IMR-90 (cell line): Measurements from ENCODE around the gene PTGS2. TPM values are rescaled to one million over a fixed set of nuclear protein-coding genes. Genes with fewer than 3 reads are reported as not detected.

Experiments used
- ATAC-seq: fragments of 200-7000 bp; cut with Tn5 transposase; 2 replicates; pipeline ENCODE4 v1.9.1; 2020; ENCODE audit warnings: low read depth, mild to moderate bottlenecking, moderate library complexity
- Bru-seq: library from RNA; stranded (reverse); fragments of 400-500 nt; gene quantifications from one replicate; lab custom pipeline; 2021; lab: Mats Ljungman, UMichigan
- BruChase-seq, 2 experiments: library from RNA; stranded (reverse); fragments of 400-500 nt; gene quantifications; one replicate each; lab custom pipeline; 2021; lab: Mats Ljungman, UMichigan
- BruUV-seq: library from RNA; stranded (reverse); fragments of 400-500 nt; replicated peaks from 2 replicates; lab custom pipeline; 2021; lab: Mats Ljungman, UMichigan
- CTCF ChIA-PET: fragments of 300-600 bp; formaldehyde crosslinking; extraction: SDS; loops from one replicate; lab custom pipeline; 2021; ENCODE audit warnings: antibody characterized with exemption; lab: Yijun Ruan, JAX
- POLR2A ChIA-PET: fragments of 300-600 bp; sonication (Branson Sonifier 250); formaldehyde crosslinking; loops from one replicate; lab custom pipeline; 2022; ENCODE audit warnings: antibody characterized with exemption; ENCODE audit not compliant: unreplicated experiment; lab: Charles Lee
- DNase-seq: peaks from one replicate; pipeline ENCODE4 v3.0.0; 2013
- H2AFZ ChIP-seq: replicated peaks from 2 replicates; pipeline ENCODE3; 2013; ENCODE audit warnings: low read length, mild to moderate bottlenecking; ENCODE audit not compliant: poor library complexity
- H2AK5ac ChIP-seq: 2 replicates; pipeline ENCODE4 v1.6.1; 2013; ENCODE audit warnings: low read depth, low read length, inconsistent platforms
- H2AK9ac ChIP-seq: replicated peaks from 2 replicates; pipeline ENCODE3; 2013; ENCODE audit warnings: mild to moderate bottlenecking, low read depth, low read length, moderate library complexity; ENCODE audit not compliant: poor library complexity
- H2BK120ac ChIP-seq: 2 replicates; pipeline ENCODE4 v1.6.1; 2013; ENCODE audit warnings: low read depth, low read length, inconsistent platforms
- H2BK15ac ChIP-seq: 3 replicates; pipeline ENCODE4 v1.6.1; 2013; ENCODE audit warnings: low read depth, low read length, inconsistent platforms
- H2BK20ac ChIP-seq: 2 replicates; pipeline ENCODE4 v1.6.1; 2013; ENCODE audit warnings: low read depth, mild to moderate bottlenecking, inconsistent platforms, low read length, moderate library complexity
- H2BK5ac ChIP-seq: 2 replicates; pipeline ENCODE4 v1.6.1; 2013; ENCODE audit warnings: mild to moderate bottlenecking, low read depth, low read length, inconsistent platforms; ENCODE audit not compliant: poor library complexity, severe bottlenecking
- H3K14ac ChIP-seq: replicated peaks from 2 replicates; pipeline ENCODE4 v1.6.1; 2013; ENCODE audit warnings: low read depth, low read length, inconsistent platforms
- H3K18ac ChIP-seq: 2 replicates; pipeline ENCODE4 v1.6.1; 2013; ENCODE audit warnings: low read depth, low read length, control low read depth
- H3K23ac ChIP-seq: 2 replicates; pipeline ENCODE4 v1.6.1; 2013; ENCODE audit warnings: low read depth, low read length, inconsistent platforms
- H3K27ac ChIP-seq: 2 replicates; pipeline ENCODE4 v1.5.1; 2013; ENCODE audit warnings: mild to moderate bottlenecking, control low read depth, low read length; ENCODE audit not compliant: insufficient read depth
- H3K27me3 ChIP-seq: 2 replicates; pipeline ENCODE4 v1.6.1; 2013; ENCODE audit warnings: low read length; ENCODE audit not compliant: control insufficient read depth, insufficient read depth
- H3K36me3 ChIP-seq: 2 replicates; pipeline ENCODE4 v1.6.1; 2013; ENCODE audit warnings: low read length, mixed read lengths; ENCODE audit not compliant: control insufficient read depth, insufficient read depth
- H3K4ac ChIP-seq: 2 replicates; pipeline ENCODE4 v1.6.1; 2013; ENCODE audit warnings: low read depth, low read length, inconsistent platforms
- H3K4me1 ChIP-seq: 2 replicates; pipeline ENCODE4 v1.6.1; 2013; ENCODE audit warnings: low read length, mixed read lengths; ENCODE audit not compliant: control insufficient read depth, insufficient read depth
- H3K4me2 ChIP-seq: 2 replicates; pipeline ENCODE4 v1.6.1; 2013; ENCODE audit warnings: low read depth, mild to moderate bottlenecking, control low read depth, low read length, moderate library complexity
- H3K4me3 ChIP-seq: 2 replicates; pipeline ENCODE4 v1.5.1; 2013; ENCODE audit warnings: low read depth, mild to moderate bottlenecking, control low read depth, low read length, moderate library complexity; ENCODE audit not compliant: insufficient read depth
- H3K56ac ChIP-seq: 2 replicates; pipeline ENCODE4 v1.6.1; 2013; ENCODE audit warnings: low read length, inconsistent platforms; ENCODE audit not compliant: insufficient read depth; ENCODE audit errors: extremely low read depth
- H3K79me1 ChIP-seq, 2 experiments: 2 replicates each; pipeline ENCODE4 v1.6.1; 2013; ENCODE audit warnings: low read length in 2 of 2, inconsistent platforms in 1 of 2, low read depth in 1 of 2
- H3K9ac ChIP-seq: 2 replicates; pipeline ENCODE4 v1.6.1; 2013; ENCODE audit warnings: low read depth, low read length, control low read depth
- H3K9me1 ChIP-seq: 2 replicates; pipeline ENCODE4 v1.6.1; 2013; ENCODE audit warnings: low read length, inconsistent platforms; ENCODE audit not compliant: insufficient read depth
- H3K9me3 ChIP-seq: 2 replicates; pipeline ENCODE4 v1.6.1; 2013; ENCODE audit warnings: low read length; ENCODE audit not compliant: control insufficient read depth, insufficient read depth
- H4K20me1 ChIP-seq: 2 replicates; pipeline ENCODE4 v1.6.1; 2013; ENCODE audit warnings: low read length, inconsistent platforms; ENCODE audit not compliant: insufficient read depth
- H4K5ac ChIP-seq: 2 replicates; pipeline ENCODE4 v1.6.1; 2013; ENCODE audit warnings: mild to moderate bottlenecking, low read depth, low read length, control low read depth
- H4K8ac ChIP-seq, 2 experiments: 2 replicates each; pipeline ENCODE4 v1.6.1; 2013; ENCODE audit warnings: low read depth in 2 of 2, low read length in 2 of 2, control low read depth in 1 of 2, inconsistent platforms in 1 of 2
- H4K91ac ChIP-seq: 2 replicates; pipeline ENCODE4 v1.6.1; 2013; ENCODE audit warnings: low read depth, low read length, inconsistent platforms; ENCODE audit not compliant: insufficient read depth
- BHLHE40 ChIP-seq: fragments of 150-350 bp; IDR thresholded peaks from 2 replicates; pipeline ENCODE4 v1.6.1; 2016; ENCODE audit warnings: mild to moderate bottlenecking, low read depth, low read length
- CHD1 ChIP-seq: IDR thresholded peaks from 2 replicates; pipeline ENCODE4 v1.6.1; 2012; ENCODE audit warnings: low read depth, low read length, improper control_type of control experiment
- ELK1 ChIP-seq: fragments of 150-350 bp; IDR thresholded peaks from 2 replicates; pipeline ENCODE4 v1.6.1; 2016; ENCODE audit warnings: low read depth, mild to moderate bottlenecking, low read length, moderate library complexity, borderline replicate concordance
- FOS ChIP-seq: fragments of 150-350 bp; IDR thresholded peaks from 2 replicates; pipeline ENCODE4 v1.6.1; 2016; ENCODE audit warnings: low read depth, low read length
- MAFK ChIP-seq: IDR thresholded peaks from 2 replicates; pipeline ENCODE4 v1.6.1; 2012; ENCODE audit warnings: low read depth, low read length, improper control_type of control experiment
- MAZ ChIP-seq: IDR thresholded peaks from 2 replicates; pipeline ENCODE4 v1.6.1; 2012; ENCODE audit warnings: low read depth, mild to moderate bottlenecking, low read length, improper control_type of control experiment, moderate library complexity, borderline replicate concordance
- MXI1 ChIP-seq: IDR thresholded peaks from 2 replicates; pipeline ENCODE4 v1.6.1; 2012; ENCODE audit warnings: low read depth, mild to moderate bottlenecking, low read length, moderate library complexity, borderline replicate concordance
- NFE2L2 ChIP-seq: fragments of 150-350 bp; IDR thresholded peaks from 2 replicates; pipeline ENCODE4 v1.6.1; 2016; ENCODE audit warnings: low read depth, mild to moderate bottlenecking, low read length
- POLR2A ChIP-seq: IDR thresholded peaks from 2 replicates; pipeline ENCODE4 v1.6.1; 2012; ENCODE audit warnings: mild to moderate bottlenecking, low read depth, low read length
- RCOR1 ChIP-seq: IDR thresholded peaks from 2 replicates; pipeline ENCODE4 v1.6.1; 2012; ENCODE audit warnings: mild to moderate bottlenecking, low read length, improper control_type of control experiment; ENCODE audit not compliant: insufficient replicate concordance
- RFX5 ChIP-seq: IDR thresholded peaks from 2 replicates; pipeline ENCODE4 v1.8.0; 2012; ENCODE audit warnings: low read depth, mild to moderate bottlenecking, low read length, moderate library complexity
- SMC3 ChIP-seq: fragments of 150-350 bp; IDR thresholded peaks from 2 replicates; pipeline ENCODE4 v1.6.1; 2016; ENCODE audit warnings: low read depth, mild to moderate bottlenecking, antibody characterized with exemption, low read length, moderate library complexity
- USF2 ChIP-seq: fragments of 150-350 bp; IDR thresholded peaks from 2 replicates; pipeline ENCODE4 v1.6.1; 2017; ENCODE audit warnings: mild to moderate bottlenecking, antibody characterized with exemption, low read length, low read depth
- WGBS, 2 experiments: methylation state at CpG; one replicate each; pipeline versions ENCODE4 v1.1.5 to v1.1.7; 2013; ENCODE audit warnings: missing lambda C conversion rate in 2 of 2; ENCODE audit not compliant: insufficient read length in 1 of 2; ENCODE audit errors: extremely low coverage in 2 of 2; 5-methylcytosine and 5-hydroxymethylcytosine counted together
- dilution Hi-C: fragments of 300-500 bp; cut with HindIII; formaldehyde crosslinking; loops from one replicate; pipeline ENCODE4 v1.14.3; 2018; ENCODE audit warnings: low sequenced_read_pairs; ENCODE audit not compliant: unreplicated experiment
- in situ Hi-C: fragments of 300-500 bp; cut with MboI; formaldehyde crosslinking; loops from 3 replicates; pipeline ENCODE4 v1.14.3; 2019; ENCODE audit warnings: low sequenced_read_pairs, inconsistent platforms, mixed read lengths
- intact Hi-C: fragments of 100-400 bp; cut with micrococcal nuclease; formaldehyde crosslinking; loops from 2 replicates; pipeline ENCODE4 v1.10.0; 2022
- long read RNA-seq: library from polyadenylated mRNA; unstranded; transcript quantifications from one replicate; pipeline ENCODE4 v2.0.0, GENCODE V29; 2021; ENCODE audit not compliant: unreplicated experiment
- polyA plus RNA-seq, 3 experiments: library from polyadenylated mRNA; depleted of rRNA; stranded (reverse); fragments of >200 nt; gene quantifications; 2 replicates each; pipeline ENCODE4 v1.2.3, GENCODE V29; 2012; ENCODE audit warnings: low replicate concordance in 1 of 3
- total RNA-seq: library from RNA; depleted of rRNA; stranded (reverse); fragments of >200 nt; gene quantifications from 2 replicates; pipeline ENCODE4 v1.2.3, GENCODE V29; 2012; rRNA removed

PTGS2 gene
- 4.8 and 6.9 TPM in 2 replicates for total RNA-seq
- 3.4 and 6.3 TPM in 2 replicates for polyA plus RNA-seq (2012; rRNA removed)
- polyA plus RNA-seq (2012; cell fraction: cytosol; rRNA removed), result 3.8 and 13.3 TPM in 2 replicates
- polyA plus RNA-seq (2012; cell fraction: nucleus; rRNA removed; ENCODE audit: low replicate concordance), result 24.8 and 38.9 TPM in 2 replicates
- percentile 51 among the genes with signal in this experiment for Bru-seq, nascent RNA
- BruChase-seq, experiment 1, labeled RNA remaining after a 6-hour chase, result percentile 27 among the genes with signal in this experiment
- percentile 45 among the genes with signal in this experiment for BruChase-seq, experiment 2, labeled RNA remaining after a 2-hour chase
- long read RNA-seq, full-length matches to known transcripts, result 4 of 4 reads
- long read RNA-seq, partial matches to known transcripts, result 0 of 4 reads
- long read RNA-seq, other reads (novel, unspliced or antisense), result 0 of 4 reads

- peak within 1 kb of the TSS; percentile 61 for H3K18ac ChIP-seq
- peak within 1 kb of the TSS; percentile 46 for H3K56ac ChIP-seq
- H2BK120ac ChIP-seq, result peak within 1 kb of the TSS; percentile 67
- peak within 1 kb of the TSS; percentile 82 for H3K23ac ChIP-seq
- no peaks in the 10 kb centered on the region for H3K79me1 ChIP-seq
- TSS peak; percentile 94 for BruUV-seq
- H2BK5ac ChIP-seq, result peak within 1 kb of the TSS; percentile 35
- H2BK15ac ChIP-seq, result peak within 1 kb of the TSS; percentile 41; the same call in 1 of the 3 replicates
- in situ Hi-C loops, result loop anchor here (5.0 to 10.0 kb wide), 2 partner anchors 198 to 304 kb away; no protein-coding TSS in a partner anchor
- peak within 1 kb of the TSS; percentile 50 for H4K5ac ChIP-seq
- ATAC-seq (peak; percentile 96), DNase-seq (peak; percentile 93)
- H3K4ac ChIP-seq, result peak within 1 kb of the TSS; percentile 44
- ChIA-PET POLR2A (no interaction called here), CTCF (interaction anchor here (0.6 to 1.2 kb wide), 6 partner anchors 12 to 201 kb away, joined by 3 to 5 read pairs (median 3); no protein-coding TSS in a partner anchor)
- peak within 1 kb of the TSS; percentile 79 for H3K9ac ChIP-seq
- H2AFZ ChIP-seq, result peak within 1 kb of the TSS; percentile 92
- H4K8ac ChIP-seq, result peak within 1 kb of the TSS; percentile 31 to 73; a peak in 3 of 4 replicates
- H4K20me1 ChIP-seq, result no peaks in the 10 kb centered on the region; the same call in 1 of the 2 replicates
- 0% methylated on average over 5 of the region's 52 CpGs; no CpG with 5 or more reads in 1 of the 2 experiments for WGBS, 2 experiments
- H3K4me3 ChIP-seq, result peak within 1 kb of the TSS; percentile 65
- H3K4me1 ChIP-seq, result no peaks in the 10 kb centered on the region
- H3K14ac ChIP-seq, result peak within 1 kb of the TSS; percentile 70
- H3K4me2 ChIP-seq, result peak within 1 kb of the TSS; percentile 95
- H3K9me3 ChIP-seq, result no peaks in the 10 kb centered on the region
- H3K27me3 ChIP-seq, result no peaks in the 10 kb centered on the region
- peak within 1 kb of the TSS; percentile 72 for H3K27ac ChIP-seq
- no peaks in the 10 kb centered on the region for H3K9me1 ChIP-seq
- dilution Hi-C loops, result no loop called here
- H2AK5ac ChIP-seq, result no peak within 1 kb of the TSS
- H2BK20ac ChIP-seq, result peak within 1 kb of the TSS; percentile 5; the same call in 1 of the 2 replicates
- H4K91ac ChIP-seq, result peak within 1 kb of the TSS; percentile 50; the same call in 1 of the 2 replicates
- H3K36me3 ChIP-seq, result peaks cover 2% of the 10 kb centered on the region; the same call in 1 of the 2 replicates
- peak within 1 kb of the TSS; percentile 30 for H2AK9ac ChIP-seq
- intact Hi-C loops, result loop anchor here (1.0 to 5.0 kb wide), 3 partner anchors 73 to 306 kb away; partner anchors contain the start of gene PLA2G4A
- TF ChIP-seq MAFK (no peak), BHLHE40 (no peak), CHD1 (peak; percentile 69; the same call in 1 of the 2 replicates), ELK1 (no peak), USF2 (peak; percentile 67), POLR2A (peak; percentile 85), RCOR1 (no peak), MXI1 (no peak), RFX5 (no peak), MAZ (peak; percentile 46; the same call in 1 of the 2 replicates), NFE2L2 (no peak; the same call in 1 of the 2 replicates), SMC3 (no peak), FOS (no peak)
Observed at GRCh38 chr1:186680245-186681061, at the start of gene PTGS2. TSS of gene PTGS2 (minus strand) at chr1:186680423. CDS start at chr1:186680290, 133 bp downstream.
